ENCODE measurements around the gene SPDYE1.
"Not testable (repeated sequence)": the region's sequence is repeated elsewhere in the genome, so short reads cannot be mapped to it uniquely, and the experiment has no call there.

SPDYE1 gene

DNA sequence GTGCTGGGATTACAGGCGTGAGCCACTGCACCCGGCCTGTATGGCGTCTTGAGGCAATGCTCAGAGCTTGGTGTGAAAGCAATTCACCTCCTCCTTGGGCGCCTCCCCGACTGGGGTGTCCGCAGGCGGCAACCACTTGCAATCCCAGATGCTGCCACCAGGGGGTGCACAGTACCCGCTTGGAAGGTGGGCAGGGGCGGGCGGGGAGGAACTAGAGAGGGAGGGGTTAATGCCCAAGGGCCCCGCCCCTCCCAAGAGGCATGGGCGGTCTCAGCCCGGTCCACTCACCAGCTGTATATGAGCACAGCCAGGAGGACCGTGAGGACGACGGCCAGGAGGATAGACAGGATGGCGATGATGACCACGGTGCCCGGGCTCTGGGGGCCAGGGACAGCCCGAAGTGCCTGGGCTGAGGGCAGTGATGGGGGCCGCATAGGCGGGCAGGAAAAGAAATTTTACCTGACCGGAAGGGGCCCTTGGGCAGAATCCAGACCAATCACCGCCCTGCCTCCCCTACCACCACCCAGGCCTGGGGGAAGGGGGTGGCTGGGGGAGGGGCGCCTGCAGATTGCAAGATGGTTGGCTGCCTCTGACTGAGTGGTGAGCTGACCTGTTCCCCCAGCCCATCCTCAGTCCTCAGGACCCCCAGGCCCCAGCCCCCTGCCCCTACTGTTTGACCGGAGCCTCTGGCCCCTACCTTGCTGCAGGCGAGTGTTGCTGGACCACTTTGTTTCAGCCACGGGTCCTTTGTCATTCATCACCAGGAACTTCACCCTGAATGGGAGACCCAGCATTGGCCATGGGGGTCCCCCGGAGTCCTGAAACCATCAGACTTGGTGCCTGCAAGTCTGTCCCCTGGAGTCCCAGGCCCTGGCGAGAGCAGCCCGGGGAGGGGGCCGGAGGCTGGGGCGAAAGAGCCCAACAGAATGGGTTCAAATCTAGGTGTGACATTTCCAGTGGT, 11.5 kb upstream of the SPDYE1 start:
- not testable (repeated sequence) for H3K36me3 Mint-ChIP-seq, H3K27me3 Mint-ChIP-seq, H3K4me1 Mint-ChIP-seq, H3K9me3 Mint-ChIP-seq, H3K27ac Mint-ChIP-seq
- peak overlapping the region; percentile 61 for H3K4me3 Mint-ChIP-seq

DNA sequence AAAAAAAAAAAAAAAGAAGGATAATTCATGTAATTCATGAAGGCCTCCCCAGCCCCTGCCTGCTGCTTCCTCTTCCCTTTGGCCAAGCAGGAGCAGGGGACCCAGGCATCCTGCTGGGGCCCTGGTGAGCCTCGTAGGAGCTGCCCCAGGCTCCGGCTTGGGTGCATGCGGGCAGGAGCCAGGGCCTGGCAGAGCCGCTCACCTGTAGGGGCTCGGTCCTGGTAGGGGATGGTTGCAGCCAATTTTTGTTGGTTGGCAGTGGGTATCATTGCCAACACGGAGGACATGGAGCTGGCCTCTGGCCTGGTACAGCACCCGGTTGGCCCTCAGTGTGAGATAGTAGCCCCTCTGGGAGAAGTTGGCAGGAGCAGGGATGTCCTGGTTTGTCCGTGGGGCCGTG, 10.2 kb upstream of the SPDYE1 start:
- not testable (repeated sequence) for H3K36me3 Mint-ChIP-seq, H3K4me1 Mint-ChIP-seq, H3K9me3 Mint-ChIP-seq, H3K27me3 Mint-ChIP-seq, H3K4me3 Mint-ChIP-seq, H3K27ac Mint-ChIP-seq

DNA sequence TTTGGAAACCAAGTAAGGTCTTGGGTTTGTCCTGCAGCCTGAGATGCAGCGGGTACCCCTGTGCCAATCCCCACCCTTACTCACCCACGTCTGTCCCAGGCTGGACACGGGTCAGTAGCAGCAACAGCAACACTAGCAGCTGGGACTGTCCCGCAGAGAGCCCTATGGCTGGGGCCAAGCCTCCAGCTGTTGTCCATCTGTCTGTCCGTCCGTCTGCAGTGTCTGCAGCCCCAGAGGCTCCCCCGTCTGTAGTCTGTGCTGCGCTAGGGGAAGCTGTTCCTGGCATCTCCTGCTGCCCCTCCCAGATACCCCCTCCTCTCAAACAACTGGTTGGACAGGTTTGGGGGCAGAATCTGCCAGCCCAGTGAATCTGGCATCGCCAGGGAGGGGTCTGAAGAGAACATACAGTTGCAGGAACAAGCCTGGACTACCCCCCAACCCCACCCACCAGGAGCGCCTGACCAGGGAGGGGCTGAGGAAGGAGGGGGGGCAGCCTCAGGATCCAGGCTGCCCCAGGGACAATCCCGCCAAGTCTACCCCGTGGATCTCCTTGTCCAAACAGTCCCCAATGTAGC, 7.6 kb upstream of the SPDYE1 start:
- H3K4me1 Mint-ChIP-seq, H3K27me3 Mint-ChIP-seq, H3K9me3 Mint-ChIP-seq, H3K27ac Mint-ChIP-seq, H3K36me3 Mint-ChIP-seq, H3K4me3 Mint-ChIP-seq: not testable (repeated sequence)

DNA sequence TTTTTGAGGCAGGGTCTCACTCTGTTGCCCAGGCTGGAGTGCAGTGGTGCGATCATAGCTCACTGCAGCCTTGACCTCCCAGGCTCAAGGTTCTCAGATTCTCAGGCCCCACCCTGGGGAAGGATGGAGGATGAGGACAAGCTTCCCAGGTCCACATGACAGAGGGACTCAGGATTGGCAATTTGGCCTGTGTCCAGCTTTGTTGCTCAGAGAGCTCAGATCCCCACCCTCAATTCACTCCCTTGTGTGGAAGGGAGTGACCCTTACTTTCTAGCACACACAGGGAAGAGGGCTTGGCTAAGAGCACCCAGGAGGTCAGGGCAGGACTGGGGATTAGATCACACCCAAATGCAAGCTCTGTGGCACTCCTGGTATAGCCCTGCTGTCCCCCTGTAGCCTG, 6.9 kb upstream of the SPDYE1 start:
- not testable (repeated sequence) for H3K27me3 Mint-ChIP-seq, H3K4me3 Mint-ChIP-seq, H3K36me3 Mint-ChIP-seq, H3K9me3 Mint-ChIP-seq, H3K4me1 Mint-ChIP-seq, H3K27ac Mint-ChIP-seq

DNA sequence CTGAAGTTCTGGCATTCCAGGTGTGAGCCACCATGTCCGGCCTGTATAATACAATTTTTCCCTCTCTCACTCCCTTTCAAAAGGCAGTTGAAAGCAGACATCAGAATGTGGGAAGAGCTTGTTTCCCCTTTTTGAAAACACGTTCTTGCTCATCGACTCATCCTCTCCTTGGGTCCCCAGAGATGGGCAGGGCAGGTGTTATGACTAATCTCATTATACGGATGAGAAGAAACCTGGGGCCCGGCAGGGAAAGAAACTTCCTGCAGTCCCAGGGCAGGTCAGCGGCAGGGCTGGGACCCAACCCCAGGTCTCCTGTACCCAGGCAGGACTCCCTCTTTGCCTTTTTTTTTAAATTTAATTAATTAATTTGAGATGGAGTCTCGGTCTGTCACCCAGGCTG, 4.8 kb upstream of the SPDYE1 start:
- not testable (repeated sequence) for H3K27ac Mint-ChIP-seq, H3K4me3 Mint-ChIP-seq, H3K4me1 Mint-ChIP-seq, H3K36me3 Mint-ChIP-seq, H3K27me3 Mint-ChIP-seq, H3K9me3 Mint-ChIP-seq

DNA sequence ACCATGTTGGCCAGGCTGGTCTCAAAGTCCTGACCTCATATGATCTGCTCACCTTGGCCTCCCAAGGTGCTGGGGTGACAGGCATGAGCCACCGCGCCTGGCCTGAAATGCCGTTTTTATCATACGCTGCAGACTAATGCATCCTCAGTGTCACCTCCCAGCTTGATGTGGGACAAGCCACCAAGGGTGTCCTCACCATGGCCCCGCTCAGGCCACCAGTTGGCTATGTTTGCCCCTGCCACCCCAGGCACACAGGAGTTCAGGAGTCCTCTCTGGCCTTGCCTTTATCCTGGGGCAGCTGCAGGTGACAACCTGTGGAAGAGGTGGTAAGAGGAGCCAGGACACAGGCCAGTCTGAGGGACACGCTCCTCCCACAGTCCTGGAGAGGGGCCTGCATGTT, 3.0 kb upstream of the SPDYE1 start:
- not testable (repeated sequence) for H3K27ac Mint-ChIP-seq, H3K36me3 Mint-ChIP-seq, H3K4me1 Mint-ChIP-seq, H3K27me3 Mint-ChIP-seq, H3K4me3 Mint-ChIP-seq, H3K9me3 Mint-ChIP-seq

DNA sequence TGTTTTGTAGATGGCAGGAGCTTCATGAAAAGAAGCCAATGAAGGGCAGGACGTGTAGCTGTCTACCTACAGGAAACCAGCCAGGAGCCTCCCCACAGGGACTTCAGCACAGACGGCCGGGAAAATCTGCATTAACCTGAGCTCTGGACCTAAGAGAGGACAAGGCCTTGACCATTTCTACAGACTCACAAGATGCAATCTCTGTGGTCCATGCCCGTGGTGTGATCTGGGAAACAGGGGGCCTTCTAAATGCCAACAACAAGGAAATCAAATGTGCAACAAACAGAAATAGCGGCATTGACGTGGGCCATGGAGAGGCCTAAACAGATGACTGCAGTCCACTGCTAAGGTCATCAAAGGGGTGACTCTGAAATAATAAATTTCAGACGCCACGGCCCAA, 14.4 kb downstream of the SPDYE1 start:
- H3K27me3 Mint-ChIP-seq, H3K9me3 Mint-ChIP-seq, H3K4me3 Mint-ChIP-seq, H3K27ac Mint-ChIP-seq, H3K36me3 Mint-ChIP-seq, H3K4me1 Mint-ChIP-seq: not testable (repeated sequence)

GRCh38 chr7:44015090-44015489, 17.4 kb downstream of the SPDYE1 start:
- not testable (repeated sequence) for H3K36me3 Mint-ChIP-seq, H3K27me3 Mint-ChIP-seq, H3K27ac Mint-ChIP-seq, H3K4me3 Mint-ChIP-seq, H3K4me1 Mint-ChIP-seq, H3K9me3 Mint-ChIP-seq

DNA sequence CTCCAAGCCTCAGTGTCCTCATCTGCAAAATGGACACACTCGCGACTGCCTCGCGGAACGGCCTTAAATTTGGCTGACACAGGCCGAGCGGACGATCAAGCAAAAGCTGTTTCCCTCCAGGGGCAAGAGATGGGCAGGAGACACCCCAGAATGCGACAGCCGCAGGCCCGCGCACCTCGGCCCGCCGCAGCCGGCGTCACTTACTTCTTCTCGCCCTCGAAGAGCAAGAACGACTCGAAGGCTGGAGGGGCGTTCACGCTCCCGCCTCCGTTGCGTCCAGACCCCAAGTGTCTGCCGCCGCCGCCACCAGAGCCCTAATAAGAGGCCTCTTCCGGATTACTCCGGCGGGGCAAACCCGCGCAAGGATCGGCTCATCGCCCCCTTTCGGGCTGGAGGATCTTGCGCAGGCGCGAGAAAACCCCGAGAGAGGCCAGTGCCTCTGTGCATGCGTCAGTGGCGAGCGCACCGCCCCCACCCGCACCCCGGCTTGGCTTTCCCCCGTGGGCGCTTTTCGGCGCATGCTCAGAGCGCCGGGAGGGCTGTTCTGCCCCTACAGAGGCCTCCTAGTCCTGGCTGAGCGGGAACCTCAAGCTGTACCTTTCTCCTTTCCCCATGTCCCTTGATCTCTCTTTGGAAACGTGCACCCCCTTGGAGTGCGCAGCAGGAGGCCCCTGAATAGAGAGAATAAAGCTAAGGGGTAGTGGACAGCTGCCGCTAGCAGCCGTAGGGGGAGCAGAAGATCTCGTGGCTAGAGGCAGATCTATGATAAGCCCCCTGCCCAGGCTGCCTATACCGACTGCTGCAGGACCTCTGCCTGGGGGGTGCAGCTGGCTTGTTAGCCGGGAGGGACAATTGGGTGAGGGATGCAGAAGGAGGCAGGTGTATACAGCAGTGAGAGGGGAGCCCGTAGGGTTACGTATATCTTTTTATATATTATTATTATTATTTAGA, 21.4 kb downstream of the SPDYE1 start:
- Mint-ChIP-seq H3K27ac (peak overlapping the region; percentile 86), H3K4me1 (peaks cover 16% of the 10 kb centered on the region), H3K4me3 (peak overlapping the region; percentile 88)
- H3K36me3 Mint-ChIP-seq, H3K27me3 Mint-ChIP-seq, H3K9me3 Mint-ChIP-seq: not testable (repeated sequence)

- not testable (repeated sequence) for H3K36me3 Mint-ChIP-seq, H3K27ac Mint-ChIP-seq, H3K4me3 Mint-ChIP-seq, H3K9me3 Mint-ChIP-seq, H3K27me3 Mint-ChIP-seq
- peaks cover 16% of the 10 kb centered on the region for H3K4me1 Mint-ChIP-seq
Measured at GRCh38 chr7:44019825-44020224, 22.1 kb downstream of the SPDYE1 start.

- not testable (repeated sequence) for H3K4me3 Mint-ChIP-seq, H3K36me3 Mint-ChIP-seq, H3K9me3 Mint-ChIP-seq, H3K27me3 Mint-ChIP-seq, H3K27ac Mint-ChIP-seq
- H3K4me1 Mint-ChIP-seq, result peaks cover 16% of the 10 kb centered on the region
Measured at GRCh38 chr7:44022069-44022468, 24.4 kb downstream of the SPDYE1 start.

DNA sequence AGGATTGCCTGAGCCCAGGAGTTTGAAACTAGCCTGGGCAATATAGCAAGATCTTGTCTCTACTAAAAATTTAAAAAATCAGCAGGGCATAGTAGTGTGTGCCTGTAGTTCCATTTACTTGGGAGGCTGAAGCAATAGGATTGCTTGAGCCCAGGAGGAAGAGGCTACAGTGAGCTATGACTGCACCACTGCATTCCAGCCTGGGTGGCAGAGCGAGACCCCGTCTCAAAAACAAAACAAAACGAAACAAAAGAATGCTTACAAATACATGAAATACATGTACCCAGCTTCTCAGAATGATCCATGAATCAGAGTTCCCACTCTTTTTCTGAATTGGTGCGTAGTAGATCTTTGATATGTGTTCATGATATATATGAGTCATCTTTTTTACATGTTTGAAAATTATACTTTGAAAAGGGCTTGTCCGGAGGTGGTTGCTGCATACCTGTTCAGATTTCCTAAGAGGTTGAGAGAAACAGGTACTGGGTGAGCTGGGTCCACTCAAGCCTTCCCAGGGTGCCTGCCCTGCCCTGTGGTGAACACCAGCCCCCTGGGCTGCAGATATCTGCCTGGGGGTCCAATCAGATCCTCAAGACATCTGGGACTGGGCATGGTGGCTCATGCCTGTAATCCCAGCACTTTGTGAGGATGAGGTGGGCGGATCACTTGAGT, 25.2 kb downstream of the SPDYE1 start:
- not testable (repeated sequence) for H3K9me3 Mint-ChIP-seq, H3K36me3 Mint-ChIP-seq, H3K27me3 Mint-ChIP-seq
- Mint-ChIP-seq H3K4me1 (peaks cover 16% of the 10 kb centered on the region), H3K4me3 (peak overlapping the region; percentile 73), H3K27ac (peak overlapping the region; percentile 98)

DNA sequence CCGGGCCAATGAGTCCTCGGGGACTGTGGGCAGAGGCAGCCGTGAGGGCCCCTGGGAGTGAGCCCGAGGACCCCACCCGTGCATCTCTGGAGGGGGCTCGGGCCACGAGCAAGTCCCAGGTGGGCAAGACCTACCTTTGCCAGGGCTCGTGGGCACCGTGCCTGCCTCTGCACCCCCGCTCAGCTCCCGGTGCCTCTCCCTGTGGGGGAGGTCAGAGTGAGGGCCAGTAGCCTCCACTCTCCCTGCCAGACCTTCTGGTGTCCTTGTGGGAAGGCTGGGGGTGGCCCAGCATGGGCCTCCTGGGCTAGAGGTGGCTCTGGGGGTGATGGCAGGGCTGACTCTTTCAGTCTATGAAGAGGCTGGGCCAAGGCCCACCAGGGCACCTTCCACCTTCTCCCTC, 31.7 kb downstream of the SPDYE1 start:
- not testable (repeated sequence) for H3K4me3 Mint-ChIP-seq, H3K27me3 Mint-ChIP-seq, H3K4me1 Mint-ChIP-seq, H3K36me3 Mint-ChIP-seq, H3K9me3 Mint-ChIP-seq, H3K27ac Mint-ChIP-seq

GRCh38 chr7:44030029-44030428, 32.3 kb downstream of the SPDYE1 start:
- H3K27ac Mint-ChIP-seq, H3K4me1 Mint-ChIP-seq, H3K9me3 Mint-ChIP-seq, H3K36me3 Mint-ChIP-seq, H3K4me3 Mint-ChIP-seq, H3K27me3 Mint-ChIP-seq: not testable (repeated sequence)

- H3K27me3 Mint-ChIP-seq, result not testable (repeated sequence)
Measured at GRCh38 chr7:44031319-44031718, 33.6 kb downstream of the SPDYE1 start.

DNA sequence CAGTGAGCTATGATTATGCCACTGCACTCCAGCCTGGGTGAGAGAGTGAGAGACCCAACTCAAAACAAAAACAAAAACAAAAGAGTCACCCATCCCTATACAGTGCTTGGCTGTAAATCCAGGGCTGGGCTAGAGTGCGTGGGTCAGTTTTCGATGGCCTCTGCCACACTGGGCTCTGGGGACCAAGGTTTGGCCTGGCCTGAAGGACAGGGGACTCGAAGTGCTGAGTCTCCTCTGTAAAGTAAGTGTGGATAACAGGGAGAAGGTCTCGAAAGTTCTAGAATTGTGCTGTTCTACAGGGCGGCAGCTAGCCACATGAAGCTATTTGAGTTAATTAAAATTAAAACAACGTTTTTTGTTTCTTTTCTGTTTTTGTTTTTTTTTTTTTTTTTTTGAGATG, 34.3 kb downstream of the SPDYE1 start:
- H3K4me1 Mint-ChIP-seq, H3K9me3 Mint-ChIP-seq, H3K27me3 Mint-ChIP-seq, H3K27ac Mint-ChIP-seq, H3K36me3 Mint-ChIP-seq, H3K4me3 Mint-ChIP-seq: not testable (repeated sequence)

More at GRCh38 chr7:44031319-44031718, 33.6 kb downstream of the SPDYE1 start:
- not testable (repeated sequence) for H3K9me3 Mint-ChIP-seq, H3K4me3 Mint-ChIP-seq, H3K4me1 Mint-ChIP-seq, H3K36me3 Mint-ChIP-seq, H3K27ac Mint-ChIP-seq

All from activated naive CD4-positive, alpha-beta T cell treated with anti-CD3 and anti-CD28 coated beads, Interleukin-2, amount 50 U/mL, for 24 hours (primary cell).